ENCODE results near the gene BTBD7. TPM values are rescaled to one million over a fixed set of nuclear protein-coding genes. Genes with fewer than 3 reads are reported as not detected.

Gene BTBD7
- total RNA-seq, 1 experiment from 2014 or later = 30.8 TPM

DNA sequence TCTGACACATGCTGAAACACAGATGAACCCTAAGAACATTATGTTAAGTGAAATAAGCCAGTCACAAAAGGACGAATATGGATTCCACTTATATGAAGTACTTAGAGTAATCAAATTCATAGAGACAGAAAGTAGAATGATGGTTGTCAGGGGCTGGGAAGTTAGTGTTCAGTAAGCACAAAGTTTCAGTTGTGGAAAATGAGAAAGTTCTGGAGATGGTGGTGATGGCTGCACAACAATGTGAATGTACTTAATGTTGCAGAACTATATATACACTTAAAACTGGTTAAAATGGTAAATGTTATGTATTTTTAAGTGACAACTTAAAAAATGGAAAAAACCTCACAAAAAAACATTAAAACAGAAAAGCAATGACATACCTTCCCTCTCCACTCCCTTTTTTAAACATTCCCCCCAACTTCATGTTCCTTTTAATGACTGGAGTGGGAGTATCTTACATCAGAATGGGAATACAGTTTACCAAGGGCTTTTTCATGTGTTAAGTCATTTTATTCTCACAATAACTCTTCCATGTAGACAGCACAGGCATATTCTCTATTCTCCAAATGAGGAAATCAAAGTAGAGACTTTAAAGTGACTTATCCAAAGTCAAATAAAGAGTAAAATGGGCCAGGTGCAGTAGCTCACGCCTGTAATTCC, 24.0 kb downstream of the BTBD7 start:
- POLR2A ChIA-PET = no interaction called here

More for the DNA sequence above, 24.0 kb downstream of the BTBD7 start:
- H3K9me2 ChIP-seq (ENCODE audit: insufficient read depth) = no peaks in the 10 kb centered on the region
- peaks cover 8% of the 10 kb centered on the region; the same call in 1 of the 2 replicates for H4K20me1 ChIP-seq (ENCODE audit: insufficient read depth)
- peaks cover 3 to 5% of the 10 kb centered on the region in 2 experiments; a peak in 3 of 4 replicates for H3K4me1 ChIP-seq (ENCODE audit: control insufficient read depth in 1 of 2, insufficient read depth in 2 of 2, low read length in 2 of 2)
- H3K4me2 ChIP-seq (ENCODE audit: low read length) = no peak overlapping the region
- H3K79me2 ChIP-seq (ENCODE audit: insufficient read depth, low read length) = peaks cover 90% of the 10 kb centered on the region
- H3K27ac ChIP-seq (ENCODE audit: low read depth, low read length) = no peak overlapping the region
- H3K9me3 ChIP-seq (ENCODE audit: control insufficient read depth in 1 of 2, insufficient read depth in 1 of 2, low read depth in 1 of 2, low read length in 2 of 2) = no peaks in the 10 kb centered on the region
- no peaks in the 10 kb centered on the region for H3K36me3 ChIP-seq (ENCODE audit: control insufficient read depth in 1 of 2, insufficient read depth in 2 of 2, low read length in 2 of 2)
- H3K27me3 ChIP-seq (ENCODE audit: insufficient read depth, low read length) = no peaks in the 10 kb centered on the region
- BruUV-seq (replicated peaks) = no TSS peak
- H3K9ac ChIP-seq (ENCODE audit: low read length) = no peak overlapping the region
- intact Hi-C loops (cut with micrococcal nuclease) = no loop called here
- no peak overlapping the region for H2AFZ ChIP-seq (ENCODE audit: low read depth, low read length, poor library complexity, severe bottlenecking)
- ChIA-PET CTCF (no interaction called here), RAD21 (ENCODE audit: low non-redundant PET in 1 of 2, low total read pairs in 2 of 2, uncharacterized antibody in 2 of 2, unreplicated experiment in 2 of 2) (no interaction called here)
- ATAC-seq (no peak), DNase-seq (ENCODE audit: low read depth, low spot score) (no peak)
- no peak overlapping the region for H3K4me3 ChIP-seq (replicated peaks in 1 of 2; ENCODE audit: low read depth in 1 of 2, low read length in 2 of 2)
- no peak for TF ChIP-seq SRF (IDR thresholded peaks at IDR 0.05; ENCODE audit: low read depth)
- TF ChIP-seq EGR1 (IDR thresholded peaks at IDR 0.05; ENCODE audit: low read depth) = no peak
- TF ChIP-seq SIN3A (IDR thresholded peaks at IDR 0.05; ENCODE audit: low read depth) = no peak
- TF ChIP-seq CEBPB (IDR thresholded peaks at IDR 0.05; ENCODE audit: low read depth) = no peak
- no peak for TF ChIP-seq JUND (IDR thresholded peaks at IDR 0.05)
- no peak for TF ChIP-seq EZH2 (IDR thresholded peaks at IDR 0.05)
- TF ChIP-seq, protein P1, sequence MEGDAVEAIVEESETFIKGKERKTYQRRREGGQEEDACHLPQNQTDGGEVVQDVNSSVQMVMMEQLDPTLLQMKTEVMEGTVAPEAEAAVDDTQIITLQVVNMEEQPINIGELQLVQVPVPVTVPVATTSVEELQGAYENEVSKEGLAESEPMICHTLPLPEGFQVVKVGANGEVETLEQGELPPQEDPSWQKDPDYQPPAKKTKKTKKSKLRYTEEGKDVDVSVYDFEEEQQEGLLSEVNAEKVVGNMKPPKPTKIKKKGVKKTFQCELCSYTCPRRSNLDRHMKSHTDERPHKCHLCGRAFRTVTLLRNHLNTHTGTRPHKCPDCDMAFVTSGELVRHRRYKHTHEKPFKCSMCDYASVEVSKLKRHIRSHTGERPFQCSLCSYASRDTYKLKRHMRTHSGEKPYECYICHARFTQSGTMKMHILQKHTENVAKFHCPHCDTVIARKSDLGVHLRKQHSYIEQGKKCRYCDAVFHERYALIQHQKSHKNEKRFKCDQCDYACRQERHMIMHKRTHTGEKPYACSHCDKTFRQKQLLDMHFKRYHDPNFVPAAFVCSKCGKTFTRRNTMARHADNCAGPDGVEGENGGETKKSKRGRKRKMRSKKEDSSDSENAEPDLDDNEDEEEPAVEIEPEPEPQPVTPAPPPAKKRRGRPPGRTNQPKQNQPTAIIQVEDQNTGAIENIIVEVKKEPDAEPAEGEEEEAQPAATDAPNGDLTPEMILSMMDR (IDR thresholded peaks at IDR 0.05 in 2 of 3, conservative IDR thresholded peaks at IDR 0.05 in 1 of 3; ENCODE audit: borderline replicate concordance in 1 of 3, insufficient read depth in 1 of 3, low read depth in 2 of 3, low read length in 2 of 3) = no peak
- no peak for TF ChIP-seq CBX3 (IDR thresholded peaks at IDR 0.05; ENCODE audit: low read depth)
- no peak for TF ChIP-seq ZFX (IDR thresholded peaks at IDR 0.05)
- TF ChIP-seq, protein P2, sequence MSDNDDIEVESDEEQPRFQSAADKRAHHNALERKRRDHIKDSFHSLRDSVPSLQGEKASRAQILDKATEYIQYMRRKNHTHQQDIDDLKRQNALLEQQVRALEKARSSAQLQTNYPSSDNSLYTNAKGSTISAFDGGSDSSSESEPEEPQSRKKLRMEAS (IDR thresholded peaks at IDR 0.05) = no peak
- TF ChIP-seq, protein P3, sequence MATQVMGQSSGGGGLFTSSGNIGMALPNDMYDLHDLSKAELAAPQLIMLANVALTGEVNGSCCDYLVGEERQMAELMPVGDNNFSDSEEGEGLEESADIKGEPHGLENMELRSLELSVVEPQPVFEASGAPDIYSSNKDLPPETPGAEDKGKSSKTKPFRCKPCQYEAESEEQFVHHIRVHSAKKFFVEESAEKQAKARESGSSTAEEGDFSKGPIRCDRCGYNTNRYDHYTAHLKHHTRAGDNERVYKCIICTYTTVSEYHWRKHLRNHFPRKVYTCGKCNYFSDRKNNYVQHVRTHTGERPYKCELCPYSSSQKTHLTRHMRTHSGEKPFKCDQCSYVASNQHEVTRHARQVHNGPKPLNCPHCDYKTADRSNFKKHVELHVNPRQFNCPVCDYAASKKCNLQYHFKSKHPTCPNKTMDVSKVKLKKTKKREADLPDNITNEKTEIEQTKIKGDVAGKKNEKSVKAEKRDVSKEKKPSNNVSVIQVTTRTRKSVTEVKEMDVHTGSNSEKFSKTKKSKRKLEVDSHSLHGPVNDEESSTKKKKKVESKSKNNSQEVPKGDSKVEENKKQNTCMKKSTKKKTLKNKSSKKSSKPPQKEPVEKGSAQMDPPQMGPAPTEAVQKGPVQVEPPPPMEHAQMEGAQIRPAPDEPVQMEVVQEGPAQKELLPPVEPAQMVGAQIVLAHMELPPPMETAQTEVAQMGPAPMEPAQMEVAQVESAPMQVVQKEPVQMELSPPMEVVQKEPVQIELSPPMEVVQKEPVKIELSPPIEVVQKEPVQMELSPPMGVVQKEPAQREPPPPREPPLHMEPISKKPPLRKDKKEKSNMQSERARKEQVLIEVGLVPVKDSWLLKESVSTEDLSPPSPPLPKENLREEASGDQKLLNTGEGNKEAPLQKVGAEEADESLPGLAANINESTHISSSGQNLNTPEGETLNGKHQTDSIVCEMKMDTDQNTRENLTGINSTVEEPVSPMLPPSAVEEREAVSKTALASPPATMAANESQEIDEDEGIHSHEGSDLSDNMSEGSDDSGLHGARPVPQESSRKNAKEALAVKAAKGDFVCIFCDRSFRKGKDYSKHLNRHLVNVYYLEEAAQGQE (IDR thresholded peaks at IDR 0.05; ENCODE audit: low read depth) = no peak
- TF ChIP-seq TCF7L2 (IDR thresholded peaks at IDR 0.05; ENCODE audit: borderline replicate concordance, extremely low read depth, insufficient read depth, insufficient read length) = no peak
- TF ChIP-seq SP1 (IDR thresholded peaks at IDR 0.05; ENCODE audit: low read depth) = no peak
- no peak for TF ChIP-seq FOSL1 (IDR thresholded peaks at IDR 0.05; ENCODE audit: low read depth)
- TF ChIP-seq, protein P4, sequence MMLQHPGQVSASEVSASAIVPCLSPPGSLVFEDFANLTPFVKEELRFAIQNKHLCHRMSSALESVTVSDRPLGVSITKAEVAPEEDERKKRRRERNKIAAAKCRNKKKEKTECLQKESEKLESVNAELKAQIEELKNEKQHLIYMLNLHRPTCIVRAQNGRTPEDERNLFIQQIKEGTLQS (IDR thresholded peaks at IDR 0.05) = no peak
